Measurements from ENCODE around the gene PTMS. TPM values are rescaled to one million over a fixed set of nuclear protein-coding genes. Genes with fewer than 3 reads are reported as not detected.

The PTMS gene, protein sequence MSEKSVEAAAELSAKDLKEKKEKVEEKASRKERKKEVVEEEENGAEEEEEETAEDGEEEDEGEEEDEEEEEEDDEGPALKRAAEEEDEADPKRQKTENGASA
- total RNA-seq (100 to 1,000 TPM in 1 of 6 donors, 10 to 100 TPM in 5; 41.0 to 117 (median 58.3) TPM), polyA plus RNA-seq (100 to 1,000 TPM; 128 to 276 TPM)

DNA sequence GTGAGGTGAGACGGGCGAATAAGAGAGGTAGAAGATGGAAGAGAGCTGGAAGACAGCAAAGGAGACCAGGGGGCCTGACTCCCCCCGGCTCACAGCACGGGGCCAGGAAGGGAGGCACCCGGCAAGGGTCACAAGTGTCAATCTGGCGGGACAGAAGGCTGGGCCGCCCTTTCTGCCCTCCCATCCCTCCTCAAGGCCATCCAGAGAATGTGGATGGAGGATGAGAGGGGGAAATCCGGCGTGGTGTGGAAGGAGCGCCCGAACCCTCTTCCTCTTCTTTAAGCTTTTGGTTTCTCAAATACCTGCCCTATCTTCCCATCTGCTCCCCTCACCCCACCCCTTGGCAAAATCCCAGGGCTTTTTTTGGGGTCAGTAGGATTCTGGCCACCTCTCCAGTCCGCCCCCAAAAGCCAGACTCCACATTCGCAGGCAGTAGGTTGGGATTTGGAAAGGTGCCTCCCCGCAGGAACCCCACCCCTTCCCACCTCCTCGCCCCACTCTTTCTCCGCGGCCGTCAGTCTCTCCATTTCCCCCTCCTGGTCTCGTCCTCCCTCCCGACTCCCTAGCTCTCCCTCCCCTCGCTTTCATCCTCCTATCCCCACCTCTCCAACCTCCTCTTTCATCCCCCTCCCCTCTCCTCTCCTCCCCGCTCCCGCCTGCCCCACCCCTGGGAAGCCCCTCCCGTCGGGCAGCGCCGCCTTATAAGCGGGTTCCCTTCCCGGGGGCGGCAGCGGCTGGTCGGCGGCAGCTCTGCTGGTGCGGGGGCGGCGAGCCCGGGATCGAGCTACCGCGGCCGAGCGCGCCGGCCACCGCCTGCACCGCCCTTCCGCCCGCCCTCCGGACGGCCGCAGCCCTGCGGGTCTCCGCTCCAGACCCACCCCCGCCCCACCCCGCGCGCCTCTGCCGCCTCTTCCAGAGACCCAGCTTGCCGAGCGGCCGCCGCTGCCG is at the start of gene PTMS:
Gene PTMS (plus strand): TSS at position 730 of the 948 bp plus-strand sequence. CDS start 343 bp downstream, outside the sequence.
- TF ChIP-seq, protein P1, sequence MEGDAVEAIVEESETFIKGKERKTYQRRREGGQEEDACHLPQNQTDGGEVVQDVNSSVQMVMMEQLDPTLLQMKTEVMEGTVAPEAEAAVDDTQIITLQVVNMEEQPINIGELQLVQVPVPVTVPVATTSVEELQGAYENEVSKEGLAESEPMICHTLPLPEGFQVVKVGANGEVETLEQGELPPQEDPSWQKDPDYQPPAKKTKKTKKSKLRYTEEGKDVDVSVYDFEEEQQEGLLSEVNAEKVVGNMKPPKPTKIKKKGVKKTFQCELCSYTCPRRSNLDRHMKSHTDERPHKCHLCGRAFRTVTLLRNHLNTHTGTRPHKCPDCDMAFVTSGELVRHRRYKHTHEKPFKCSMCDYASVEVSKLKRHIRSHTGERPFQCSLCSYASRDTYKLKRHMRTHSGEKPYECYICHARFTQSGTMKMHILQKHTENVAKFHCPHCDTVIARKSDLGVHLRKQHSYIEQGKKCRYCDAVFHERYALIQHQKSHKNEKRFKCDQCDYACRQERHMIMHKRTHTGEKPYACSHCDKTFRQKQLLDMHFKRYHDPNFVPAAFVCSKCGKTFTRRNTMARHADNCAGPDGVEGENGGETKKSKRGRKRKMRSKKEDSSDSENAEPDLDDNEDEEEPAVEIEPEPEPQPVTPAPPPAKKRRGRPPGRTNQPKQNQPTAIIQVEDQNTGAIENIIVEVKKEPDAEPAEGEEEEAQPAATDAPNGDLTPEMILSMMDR (IDR thresholded peaks at IDR 0.05): no peak
- whole genome bisulfite sequencing, 2 donors: 2% methylated on average over 51 to 63 of the region's 63 CpGs
- intact Hi-C loops (cut with DNase I): no loop called here

DNA sequence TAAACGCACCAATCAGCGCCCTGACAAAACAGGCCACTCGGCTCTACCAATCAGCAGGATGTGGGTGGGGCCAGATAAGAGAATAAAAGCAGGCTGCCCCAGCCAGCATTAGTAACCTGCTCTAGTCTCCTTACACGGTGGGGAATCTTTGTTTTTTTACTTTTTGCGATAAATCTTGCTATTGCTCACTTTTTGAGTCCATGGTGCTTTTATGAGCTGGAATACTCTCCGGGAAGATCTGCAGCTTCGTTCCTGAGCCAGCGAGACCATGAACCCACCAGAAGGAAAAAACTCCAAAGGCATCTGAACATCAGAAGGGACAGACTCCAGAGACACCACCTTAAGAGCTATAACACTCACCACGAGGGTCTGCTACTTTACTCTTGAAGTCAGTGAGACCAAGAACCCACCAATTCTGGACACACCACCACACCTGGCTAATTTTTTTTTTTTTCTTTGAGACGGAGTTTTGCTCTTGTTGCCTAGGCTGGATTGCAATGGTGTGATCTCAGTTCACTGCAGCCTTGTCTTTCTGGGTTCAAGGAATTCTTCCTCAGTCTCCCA is 49.2 kb upstream of the PTMS start:
- Histone ChIP-seq H3K27me3 (no peaks in the 10 kb centered on the region), H3K9me3 (no peaks in the 10 kb centered on the region), H3K27ac (no peak overlapping the region), H3K4me3 (no peak overlapping the region), H3K4me1 (no peaks in the 10 kb centered on the region), H3K36me3 (no peaks in the 10 kb centered on the region)
- FAIRE-seq (no peak), ATAC-seq (no peak), DNase-seq (no peak)
- intact Hi-C loops (cut with DNase I): no loop called here
- WGBS, 2 donors: 62 to 82% methylated on average over 8 of the region's 10 CpGs
- TF ChIP-seq, protein P1 (IDR thresholded peaks at IDR 0.05): no peak

More for the DNA sequence above, at the start of gene PTMS:
- Histone ChIP-seq H3K27ac (peak within 1 kb of the TSS; percentile 45 to 90 (median 76)), H3K36me3 (no peaks in the 10 kb centered on the region), H3K4me3 (peak within 1 kb of the TSS; percentile 47 to 83 (median 62)), H3K27me3 (no peaks in the 10 kb centered on the region), H3K9me3 (no peaks in the 10 kb centered on the region), H3K4me1 (peaks cover 5 to 29% (median 16%) of the 10 kb centered on the region in 3 donors)
- DNase-seq (peak; percentile 65 to 90 (median 83)), FAIRE-seq (no peak), ATAC-seq (peak; percentile 7 to 45 (median 39))

DNA sequence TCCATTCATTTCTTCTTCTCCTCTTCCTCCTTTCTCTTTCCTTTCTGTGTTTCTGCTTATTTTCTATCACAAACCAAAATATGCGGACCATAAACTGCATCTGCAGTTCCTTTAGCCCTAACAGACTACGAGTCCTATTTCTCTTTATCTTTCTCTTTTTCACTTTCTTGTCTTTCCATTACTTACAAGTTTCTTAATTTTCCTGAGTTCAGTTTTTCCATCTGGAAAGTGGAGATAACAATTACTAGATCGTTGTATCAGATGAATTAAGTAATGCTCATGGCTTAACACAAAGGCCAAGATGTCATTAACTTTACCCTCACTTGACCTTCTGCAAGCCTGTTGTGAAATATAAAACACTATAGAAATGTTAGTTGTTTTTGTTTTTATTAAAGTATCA is 43.3 kb upstream of the PTMS start:
- no peaks in the 10 kb centered on the region for H3K36me3 ChIP-seq
- peaks cover 0 to 6% (median 0%) of the 10 kb centered on the region in 3 donors for H3K4me1 ChIP-seq
- no peak overlapping the region for H3K4me3 ChIP-seq
- TF ChIP-seq, protein P1 (IDR thresholded peaks at IDR 0.05): no peak
- no peak for ATAC-seq
- intact Hi-C loops (cut with DNase I): no loop called here
- no peak for DNase-seq
- H3K27ac ChIP-seq: no peak overlapping the region
- H3K27me3 ChIP-seq: no peaks in the 10 kb centered on the region
- no peaks in the 10 kb centered on the region for H3K9me3 ChIP-seq
- WGBS, 2 donors: 80 to 83% methylated on average over 3 of the region's 3 CpGs
- FAIRE-seq: no peak

DNA sequence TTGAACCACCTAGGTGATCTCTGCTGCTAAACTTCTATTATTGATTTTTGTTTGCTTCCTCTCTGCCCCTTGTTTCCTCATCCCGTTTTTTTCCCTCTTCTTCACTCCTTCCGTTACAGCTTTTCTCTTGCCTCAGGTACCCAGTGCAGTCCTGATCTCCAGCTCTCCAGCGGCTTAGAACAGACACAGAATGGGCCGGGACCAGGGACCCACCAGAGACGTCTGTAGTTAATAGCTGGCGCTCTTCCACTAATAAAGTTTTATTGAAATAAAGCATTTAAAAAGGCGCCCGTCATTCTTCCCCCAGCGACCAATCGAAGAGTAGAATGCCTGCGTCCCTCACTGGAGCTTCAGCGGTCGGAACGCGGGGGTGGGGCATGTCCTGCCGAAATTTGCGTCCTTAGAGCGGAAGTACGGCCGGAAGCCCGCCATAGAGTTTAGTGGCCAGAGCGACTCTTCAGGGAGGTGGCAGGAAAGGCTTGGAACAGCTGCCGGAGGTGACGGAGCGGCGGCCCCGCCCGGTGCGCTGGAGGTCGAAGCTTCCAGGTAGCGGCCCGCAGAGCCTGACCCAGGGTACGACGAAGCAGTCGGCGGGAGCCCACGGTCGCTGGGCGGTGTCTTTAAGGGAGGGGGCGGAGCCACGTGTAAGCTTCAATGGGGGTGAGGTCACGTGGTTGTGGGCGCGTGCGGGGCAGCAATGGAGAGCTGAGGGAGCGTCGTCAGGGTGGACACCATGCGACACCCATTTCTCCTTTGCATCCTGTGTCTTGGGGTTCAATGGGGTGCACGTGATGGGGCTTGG is 42.4 kb upstream of the PTMS start, which contains the start of gene COPS7A:
Gene COPS7A (plus strand): TSS at position 440 of the 802 bp plus-strand sequence. CDS start 611 bp downstream, outside the sequence.
- Histone ChIP-seq H3K27me3 (no peaks in the 10 kb centered on the region), H3K36me3 (no peaks in the 10 kb centered on the region), H3K4me1 (peaks cover 0 to 6% (median 0%) of the 10 kb centered on the region in 3 donors), H3K27ac (peak within 1 kb of the TSS; percentile 71 to 89 (median 82)), H3K9me3 (no peaks in the 10 kb centered on the region), H3K4me3 (peak within 1 kb of the TSS; percentile 30 to 65 (median 44))
- WGBS, 2 donors: 1% methylated on average over 48 to 49 of the region's 49 CpGs
- ATAC-seq (peak; percentile 97 to 99 (median 98)), DNase-seq (peak; percentile 90 to 99 (median 98)), FAIRE-seq (peak; percentile 93)
- TF ChIP-seq, protein P1 (IDR thresholded peaks at IDR 0.05): no peak
- intact Hi-C loops (cut with DNase I): no loop called here

Measured in pancreas (tissue), 10 donors.